Testis (tissue), 2 donors: ENCODE measurements around the gene LRG1.

Experiments used
- CTCF ChIP-seq, 3 experiments: fragments of 450-650 bp in 2 of 3; fragments of 200-600 bp in 1 of 3; sonication (generic) in 1 of 3; IDR thresholded peaks; one replicate each; pipeline ENCODE4 v1.5.1; 2016 to 2019; ENCODE audit warnings: antibody characterized with exemption in 3 of 3, mild to moderate bottlenecking in 2 of 3, moderate library complexity in 1 of 3
- POLR2A ChIP-seq: fragments of 450-650 bp; IDR thresholded peaks from one replicate; pipeline ENCODE4 v1.6.1; 2017; ENCODE audit warnings: antibody characterized with exemption, mild to moderate bottlenecking, moderate library complexity

GRCh38 chr19:4500841-4501591 lies 38.8 kb downstream of the LRG1 start:
- TF ChIP-seq CTCF (IDR thresholded peaks at IDR 0.05) (no peak), POLR2A (no peak)
